ENCODE data around the gene MCL1. TPM values are rescaled to one million over a fixed set of nuclear protein-coding genes. Genes with fewer than 3 reads are reported as not detected.

Gene MCL1
- total and polyA plus RNA-seq, 10 of the 15 experiments (the other 5 are each of a cell fraction or from before 2014, with no cell fraction given) = 18.1 to 148 (median 86.4) TPM

- in situ Hi-C loops (cut with MboI) = no loop called here
- POLR2A ChIA-PET = interaction anchor here (0.5 to 11.4 kb wide), 13 partner anchors 7 to 625 kb away, joined by 3 to 324 read pairs (median 5); partner anchors contain the start of genes ENSA, GOLPH3L and MCL1
- RAD21 ChIA-PET (ENCODE audit: unreplicated experiment) = interaction anchor here (0.5 to 12.1 kb wide), 17 partner anchors 13 to 433 kb away, joined by 3 to 387 read pairs (median 8); partner anchors contain the start of genes CTSS, ENSA, GOLPH3L and MCL1
- CTCF ChIA-PET = interaction anchor here (1.3 to 13.7 kb wide), 7 partner anchors 13 to 415 kb away, joined by 3 to 390 read pairs (median 11); partner anchors contain the start of genes ENSA and MCL1
- intact Hi-C loops (cut with micrococcal nuclease; ENCODE audit: unreplicated experiment) = loop anchor here (1.0 to 5.0 kb wide), 7 partner anchors 12 to 414 kb away; partner anchors contain the start of genes ENSA, GOLPH3L and SETDB1
- no peaks in the 10 kb centered on the region for H4K20me1 ChIP-seq (ENCODE audit: control insufficient read depth, insufficient read depth)
- peaks cover 48% of the 10 kb centered on the region for H3K4me1 ChIP-seq (ENCODE audit: control insufficient read depth, insufficient read depth, low read length)
- no peaks in the 10 kb centered on the region for H3K9me3 ChIP-seq (replicated peaks; ENCODE audit: control insufficient read depth, insufficient read depth, low read length)
- H3K27ac ChIP-seq (ENCODE audit: control insufficient read depth, insufficient read depth) = peak overlapping the region; percentile 98
- ATAC-seq = peak; percentile 44
- H3K27me3 ChIP-seq (replicated peaks in 1 of 2; ENCODE audit: control insufficient read depth in 2 of 2, insufficient read depth in 2 of 2, low read length in 1 of 2) = no peaks in the 10 kb centered on the region
- 2% methylated on average over 4 of the region's 4 CpGs for WGBS (ENCODE audit: insufficient coverage, insufficient replicate concordance, low lambda C conversion rate, missing lambda C conversion rate)
- no TSS peak for BruUV-seq (replicated peaks)
- peak overlapping the region; percentile 98 for H3K9ac ChIP-seq (ENCODE audit: control insufficient read depth, insufficient read depth, low read length)
- H3K4me3 ChIP-seq = peak overlapping the region; percentile 62
- no peak overlapping the region for H2AFZ ChIP-seq (ENCODE audit: control insufficient read depth, low read depth, low read length)
- DNase-seq (ENCODE audit: low read depth, low spot score) = peak; percentile 83
- H3K4me2 ChIP-seq (ENCODE audit: control insufficient read depth, insufficient read depth) = peak overlapping the region; percentile 97
- peaks cover 47% of the 10 kb centered on the region for H3K79me2 ChIP-seq (ENCODE audit: control insufficient read depth, insufficient read depth, low read length)
- peak; percentile 52 for FAIRE-seq
- SMC1A ChIA-PET (ENCODE audit: uncharacterized antibody, unreplicated experiment) = interaction anchor here (0.8 to 12.5 kb wide), 11 partner anchors 13 to 359 kb away, joined by 3 to 388 read pairs (median 5); partner anchors contain the start of genes ENSA, GOLPH3L and MCL1
- H3K36me3 ChIP-seq (ENCODE audit: control insufficient read depth in 2 of 2, insufficient read depth in 2 of 2, low read length in 1 of 2) = no peaks in the 10 kb centered on the region
- TF ChIP-seq KLF5 (IDR thresholded peaks at IDR 0.05; ENCODE audit: partially characterized antibody) = no peak
- TF ChIP-seq RELB (IDR thresholded peaks at IDR 0.05; ENCODE audit: low read depth) = peak; percentile 96
- TF ChIP-seq HCFC1 (IDR thresholded peaks at IDR 0.05; ENCODE audit: low read length) = no peak
- peak; percentile 19; the same call in 1 of the 2 replicates for TF ChIP-seq JUNB (IDR thresholded peaks at IDR 0.05)
- no peak for TF ChIP-seq MEF2B (IDR thresholded peaks at IDR 0.05; ENCODE audit: partially characterized antibody, poor library complexity, severe bottlenecking)
- no peak for TF ChIP-seq EGR1 (IDR thresholded peaks at IDR 0.05; ENCODE audit: borderline replicate concordance in 1 of 2, low read depth in 2 of 2, low read length in 2 of 2)
- peak; percentile 57 for TF ChIP-seq POLR2AphosphoS5 (IDR thresholded peaks at IDR 0.05; ENCODE audit: low read length)
- TF ChIP-seq ATF7 (IDR thresholded peaks at IDR 0.05; ENCODE audit: low read depth) = no peak; the same call in 1 of the 2 replicates
- TF ChIP-seq ZBTB33 (IDR thresholded peaks at IDR 0.05) = no peak
- TF ChIP-seq E2F8 (IDR thresholded peaks at IDR 0.05; ENCODE audit: low read depth, partially characterized antibody) = no peak
- TF ChIP-seq NR2C2 (IDR thresholded peaks at IDR 0.05; ENCODE audit: borderline replicate concordance, control insufficient read depth, insufficient read length, low read depth) = no peak
- TF ChIP-seq STAT3 (IDR thresholded peaks at IDR 0.05; ENCODE audit: low read depth, low read length) = no peak
- no peak for TF ChIP-seq IRF5 (IDR thresholded peaks at IDR 0.05; ENCODE audit: borderline replicate concordance)
- TF ChIP-seq NBN (IDR thresholded peaks at IDR 0.05) = 0 out of 2 replicates have a peak, but pooled peaks have one; percentile 9
These were observed 15.9 kb downstream of the MCL1 start for GRCh38 chr1:150563340-150564038.
